ENCODE measurements around the gene ZNF579.

ZNF579 gene

GRCh38 chr19:55563261-55563690, 17.4 kb downstream of the ZNF579 start:
- DNase-seq, result no peak

DNA sequence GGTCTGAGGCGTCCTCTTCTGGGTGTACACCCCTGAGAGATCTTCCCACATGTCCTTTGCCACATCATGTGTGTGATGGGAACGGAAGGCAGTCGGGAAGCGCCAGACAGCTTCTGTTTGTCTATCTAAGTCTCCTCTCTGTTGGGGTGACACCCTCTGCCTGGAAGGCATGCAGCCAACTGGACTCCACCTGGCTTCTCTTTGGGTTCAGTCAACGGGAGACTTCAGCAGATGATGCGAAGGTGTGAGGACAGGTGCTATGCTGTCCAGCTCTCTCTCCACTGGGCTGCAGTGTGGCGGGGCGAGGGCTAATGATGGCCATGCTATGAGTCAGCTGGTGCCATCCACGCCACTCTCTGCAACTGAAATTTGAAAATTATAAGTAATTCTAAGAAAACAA, 21.0 kb downstream of the ZNF579 start:
- no peak for DNase-seq

GRCh38 chr19:55554741-55555152, 25.9 kb downstream of the ZNF579 start:
- peak; percentile 17 for DNase-seq

- DNase-seq, result no peak
Observed at GRCh38 chr19:55554302-55554701, 26.3 kb downstream of the ZNF579 start.

DNA sequence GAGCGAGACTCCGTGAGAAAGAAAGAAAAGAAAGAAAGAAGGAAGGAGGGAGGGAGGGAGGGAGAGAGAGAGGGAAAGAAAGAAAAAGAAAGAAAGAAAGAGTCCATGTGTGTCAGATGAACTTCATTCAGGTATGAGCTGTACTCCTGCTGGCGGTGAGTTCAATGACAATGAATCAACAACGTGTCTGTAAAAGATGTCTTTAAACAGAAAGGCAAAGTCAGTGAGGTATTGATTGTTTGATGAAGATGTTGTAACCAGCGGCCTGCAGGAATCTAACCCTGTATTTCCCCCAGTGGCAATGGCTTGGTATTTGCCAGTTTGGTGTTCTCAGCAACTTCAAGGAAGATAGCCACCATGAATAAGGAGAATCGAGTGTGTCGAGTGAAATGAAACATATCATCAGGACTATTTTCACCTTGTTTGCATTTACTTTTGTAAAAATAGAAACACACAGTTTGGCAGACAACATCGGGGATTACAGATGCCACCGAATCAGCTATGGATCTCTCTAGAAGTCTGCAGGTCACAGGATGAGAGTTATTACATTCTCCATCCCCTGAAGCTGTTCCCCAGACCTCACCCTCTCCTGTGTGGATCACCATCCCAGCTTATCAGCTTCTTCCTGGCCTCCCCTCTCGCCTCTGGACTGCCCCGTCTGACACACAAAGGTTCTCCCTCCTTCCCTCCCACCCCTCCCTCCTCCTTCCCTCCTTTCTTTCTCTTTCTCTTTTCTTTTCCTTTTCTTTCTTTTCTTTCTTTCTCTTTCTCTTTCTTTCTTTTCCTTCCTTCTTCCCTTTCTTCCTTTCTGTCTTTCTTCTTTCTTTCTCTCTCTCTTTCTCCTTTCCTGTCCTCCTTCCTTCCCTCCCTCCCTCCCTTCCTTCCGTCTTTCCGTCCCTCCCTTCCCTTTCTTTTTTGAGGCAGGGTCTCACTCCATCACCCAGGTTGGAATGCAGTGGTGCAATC, 27.1 kb downstream of the ZNF579 start:
- DNase-seq, result no peak

DNA sequence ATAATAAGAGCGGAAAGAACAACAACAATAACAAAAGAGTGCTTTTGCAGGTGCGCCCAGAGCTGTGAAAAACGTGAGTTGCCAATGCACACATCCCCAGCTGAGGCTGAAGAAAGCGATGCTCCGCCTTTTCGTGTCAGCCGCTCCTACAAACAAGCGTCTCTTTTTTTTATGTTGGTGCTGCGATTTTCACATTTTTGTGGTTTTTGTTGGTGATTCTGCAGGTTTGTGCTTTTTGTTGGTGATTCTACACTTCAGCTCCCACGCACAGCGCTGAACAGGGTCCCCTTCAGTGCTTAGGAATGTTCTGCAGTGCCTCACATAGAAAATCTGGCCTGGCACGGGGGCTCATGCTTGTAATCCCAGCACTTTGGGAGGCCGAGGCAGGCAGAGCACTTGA, 28.0 kb downstream of the ZNF579 start:
- DNase-seq, result no peak

GRCh38 chr19:55552206-55552605, 28.4 kb downstream of the ZNF579 start:
- DNase-seq, result no peak

- no peak for DNase-seq
Observed at GRCh38 chr19:55550321-55550650, 30.4 kb downstream of the ZNF579 start.

- no peak for DNase-seq
Observed at GRCh38 chr19:55549500-55550320, 30.9 kb downstream of the ZNF579 start.

- no peak for DNase-seq
Observed at GRCh38 chr19:55546822-55547614, 33.6 kb downstream of the ZNF579 start.

DNA sequence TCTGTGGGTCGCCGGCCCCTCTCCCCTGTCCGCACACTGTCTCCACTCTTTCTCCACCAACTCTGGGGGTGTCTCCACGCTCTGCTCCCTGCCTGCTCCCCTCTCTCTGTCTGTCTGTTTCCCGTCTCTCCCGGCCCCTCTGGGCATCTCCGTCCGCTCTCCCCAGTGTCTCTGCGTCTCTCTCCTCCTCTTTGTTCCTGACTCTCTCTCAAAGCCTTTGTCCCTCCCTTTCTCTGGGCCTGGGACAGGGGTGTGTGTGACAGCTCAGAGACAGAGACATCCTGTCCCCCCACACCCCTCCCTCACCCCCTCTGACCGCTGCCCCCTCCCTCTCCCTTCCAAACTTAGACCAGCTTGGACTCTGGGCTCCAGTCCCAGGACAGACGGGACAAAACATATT, 34.6 kb downstream of the ZNF579 start:
- DNase-seq, result no peak

DNA sequence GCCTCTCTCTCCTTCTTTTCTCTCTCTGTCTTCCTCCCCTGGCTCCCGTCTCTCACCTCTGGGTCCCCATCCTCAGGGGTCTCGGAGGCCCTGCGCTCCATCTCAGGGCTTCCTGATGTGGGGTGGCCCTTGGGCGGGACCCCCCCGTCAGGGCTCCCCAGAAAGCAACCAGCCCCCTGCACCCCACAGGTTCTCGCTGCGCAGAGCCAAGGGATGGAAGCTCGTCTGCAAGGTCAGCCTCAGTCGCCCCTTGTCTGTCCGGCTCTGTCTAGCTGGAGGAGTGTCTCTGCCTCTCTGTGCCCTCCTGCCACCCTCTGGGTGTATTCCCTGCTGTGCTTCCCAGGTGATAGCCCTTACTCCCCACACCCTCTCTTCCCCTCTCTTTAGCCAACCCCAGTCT, 35.2 kb downstream of the ZNF579 start, which contains the start of gene SBK3:
SBK3 (minus strand) TSS at position 101 of the 400 bp plus-strand sequence; CDS start at position 101, 0 bp downstream.
- no peak for DNase-seq

GRCh38 chr19:55544776-55545439, 35.7 kb downstream of the ZNF579 start:
- no peak for DNase-seq

DNA sequence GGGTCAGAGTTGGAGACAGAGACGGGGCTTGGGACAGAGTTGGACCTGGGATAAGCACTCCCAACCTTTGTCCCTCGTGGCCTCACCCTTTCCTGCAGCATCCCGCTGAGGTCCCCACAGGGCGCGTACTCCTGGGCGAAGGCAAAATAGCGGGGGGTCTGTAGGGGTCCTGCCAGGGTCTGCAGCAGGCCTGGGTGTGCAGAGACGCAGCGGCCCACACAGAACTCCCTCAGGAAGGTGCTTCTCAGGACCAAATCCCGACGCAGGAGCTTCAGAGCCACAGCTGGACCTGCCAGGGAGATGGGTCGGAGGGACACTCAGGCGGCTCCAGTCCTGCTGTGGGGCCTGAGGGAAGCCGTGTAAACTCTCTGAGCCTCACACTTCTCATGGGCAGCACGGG, 36.6 kb downstream of the ZNF579 start:
- DNase-seq, result no peak

- no peak for DNase-seq
Observed at GRCh38 chr19:55543567-55543966, 37.1 kb downstream of the ZNF579 start.

DNA sequence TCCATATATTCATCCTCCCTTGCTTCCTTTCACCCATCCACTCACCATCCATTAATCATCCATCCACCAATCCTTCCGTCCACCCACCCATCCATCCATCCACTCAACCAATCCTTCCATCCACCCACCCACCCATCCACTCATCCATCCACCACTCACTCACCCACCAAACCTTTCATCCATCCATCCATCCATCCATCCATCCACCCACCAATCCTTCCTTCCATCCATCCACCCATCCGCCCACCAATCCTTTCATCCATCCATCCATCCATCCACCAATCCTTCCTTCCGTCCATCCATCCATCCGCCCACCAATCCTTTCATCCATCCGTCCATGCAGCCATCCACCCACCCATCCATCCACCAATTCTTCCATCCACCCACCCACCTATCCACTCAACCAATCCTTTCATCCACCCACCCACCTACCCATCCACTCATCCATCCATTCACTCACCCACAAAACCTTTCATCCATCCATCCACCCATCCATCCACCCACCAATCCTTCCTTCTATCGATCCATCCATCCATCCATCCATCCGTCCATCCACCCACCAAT, 38.3 kb downstream of the ZNF579 start:
- no peak for DNase-seq

DNA sequence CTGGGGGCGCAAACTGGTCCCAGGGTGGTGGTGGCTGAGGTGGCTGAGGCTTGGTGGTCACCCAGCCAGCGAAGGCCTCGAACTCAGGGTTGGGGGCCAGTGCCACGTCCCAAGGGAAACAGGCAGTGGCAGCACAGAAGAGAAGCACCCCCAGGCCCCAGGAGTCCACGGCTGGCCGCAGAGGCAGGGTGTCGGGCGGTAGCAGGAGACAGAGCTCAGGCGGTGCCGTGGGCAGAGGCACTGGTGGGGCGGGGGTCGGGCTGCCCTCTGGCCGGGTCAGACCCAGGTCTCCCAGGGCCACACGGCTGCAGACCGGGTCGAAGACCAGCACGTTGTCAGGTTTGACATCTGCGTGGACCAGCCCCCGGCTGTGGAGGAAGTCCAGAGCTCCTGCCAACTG, 39.6 kb downstream of the ZNF579 start:
- no peak for DNase-seq

GRCh38 chr19:55540619-55541018, 40.0 kb downstream of the ZNF579 start:
- DNase-seq, result no peak

DNA sequence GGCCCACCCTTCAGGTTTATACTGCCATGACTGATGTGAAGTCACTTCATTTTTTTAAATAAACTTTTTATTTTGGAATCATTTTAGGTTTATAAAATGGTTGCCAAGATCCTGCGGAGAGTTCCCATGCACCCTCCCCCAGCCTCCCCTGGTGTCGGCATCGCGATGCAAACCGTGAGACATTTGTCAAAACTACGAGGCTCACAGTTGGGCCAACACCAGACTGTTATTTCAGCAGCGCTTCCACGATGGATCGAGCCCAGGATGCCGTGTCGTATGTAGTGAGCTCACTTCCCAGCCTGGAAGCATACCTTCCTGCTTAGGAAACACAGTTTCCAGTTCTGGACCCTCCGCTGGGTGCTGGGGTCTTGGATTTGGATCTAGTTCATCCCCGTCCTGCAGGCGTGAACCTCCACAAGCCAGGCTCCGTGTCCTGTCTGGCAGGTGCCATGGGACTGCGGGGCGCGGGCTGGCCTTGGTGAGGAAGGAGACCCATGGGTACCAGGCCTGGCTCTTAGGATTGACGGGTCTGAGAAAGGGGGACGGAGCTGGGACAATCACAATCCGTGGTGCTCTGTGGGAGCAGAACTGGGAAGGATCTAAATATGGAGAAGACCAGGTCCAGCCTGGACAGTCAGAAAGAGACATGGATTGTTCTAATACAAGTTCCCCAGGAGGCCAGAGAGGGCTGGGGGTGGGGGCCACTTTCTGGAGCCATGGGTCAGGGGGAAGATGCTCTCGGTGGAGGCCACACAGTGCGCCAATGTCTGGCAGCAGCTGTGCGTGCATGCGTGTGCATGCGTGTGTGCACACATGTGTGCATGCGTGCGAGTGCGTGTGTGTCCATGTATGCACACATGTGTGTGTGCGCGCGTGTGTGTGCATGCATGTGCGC, 41.3 kb downstream of the ZNF579 start:
- no peak for DNase-seq

- DNase-seq, result no peak
Observed at GRCh38 chr19:55538132-55538531, 42.5 kb downstream of the ZNF579 start.

DNA sequence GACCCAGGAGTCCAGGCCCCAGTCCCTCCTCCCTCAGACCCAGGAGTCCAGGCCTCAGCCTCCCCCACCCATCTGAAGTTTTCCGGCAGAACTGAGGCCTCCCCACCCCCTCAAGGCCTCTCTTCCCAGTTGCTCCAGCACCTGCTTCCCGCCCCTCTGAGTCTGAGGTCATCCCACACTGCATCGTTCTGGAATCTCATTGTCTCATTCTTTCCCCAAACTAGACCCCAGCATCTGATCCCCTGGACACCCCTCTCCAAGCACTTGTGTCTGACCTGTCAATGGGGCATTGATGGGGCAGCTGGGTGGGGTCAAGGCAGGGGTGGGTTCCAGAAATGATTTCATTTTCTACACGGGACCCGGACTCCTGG, 42.9 kb downstream of the ZNF579 start:
- no peak for DNase-seq
